OCI-LY1 (cell line): Measurements from ENCODE around the gene FST.

Source experiments
- H2AFZ ChIP-seq: fragments of 200-600 bp; sonication (generic), shearing (Covaris generic); 2 replicates; pipeline ENCODE4 v1.6.0; 2014; ENCODE audit warnings: antibody characterized with exemption, mild to moderate bottlenecking, low read length
- H3F3A ChIP-seq: fragments of 200-600 bp; sonication (generic), shearing (Covaris generic); 2 replicates; pipeline ENCODE4 v1.6.0; 2014; ENCODE audit warnings: mild to moderate bottlenecking, antibody characterized with exemption, low read length, moderate library complexity; ENCODE audit not compliant: insufficient read depth
- H3K27ac ChIP-seq: fragments of 200-600 bp; sonication (generic); 2 replicates; pipeline ENCODE4 v1.5.1; 2014; ENCODE audit warnings: low read length, mixed run types, mild to moderate bottlenecking, low read depth; ENCODE audit not compliant: poor library complexity, severe bottlenecking
- H3K27me3 ChIP-seq: fragments of 200-600 bp; sonication (generic); 2 replicates; pipeline ENCODE4 v1.6.0; 2014; ENCODE audit warnings: antibody characterized with exemption, mild to moderate bottlenecking, low read length, moderate library complexity; ENCODE audit not compliant: insufficient read depth
- H3K36me3 ChIP-seq: fragments of 200-600 bp; sonication (generic); 2 replicates; pipeline ENCODE4 v1.6.1; 2014; ENCODE audit warnings: mild to moderate bottlenecking, antibody characterized with exemption, low read length, moderate library complexity, mixed read lengths; ENCODE audit not compliant: insufficient read depth
- H3K4me1 ChIP-seq: fragments of 200-600 bp; sonication (generic); 2 replicates; pipeline ENCODE4 v1.5.1; 2014; ENCODE audit warnings: mild to moderate bottlenecking, low read length, moderate library complexity; ENCODE audit not compliant: insufficient read depth, severe bottlenecking
- H3K4me2 ChIP-seq: fragments of 200-600 bp; sonication (generic), shearing (Covaris generic); 2 replicates; pipeline ENCODE4 v1.6.1; 2014; ENCODE audit warnings: low read length
- H3K4me3 ChIP-seq: fragments of 200-600 bp; sonication (generic); 2 replicates; pipeline ENCODE4 v1.5.1; 2014; ENCODE audit warnings: low read length, low read depth, mild to moderate bottlenecking, mixed read lengths; ENCODE audit not compliant: poor library complexity, severe bottlenecking
- H3K79me2 ChIP-seq: fragments of 200-600 bp; shearing (Covaris generic); 2 replicates; pipeline ENCODE4 v1.6.1; 2016; ENCODE audit warnings: mixed run types, low read length, mixed read lengths; ENCODE audit not compliant: insufficient read depth
- H3K9ac ChIP-seq: fragments of 200-600 bp; sonication (generic), shearing (Covaris generic); 2 replicates; pipeline ENCODE4 v1.6.1; 2014; ENCODE audit warnings: mild to moderate bottlenecking, low read length, mixed read lengths
- H3K9me2 ChIP-seq: fragments of 200-600 bp; sonication (generic), shearing (Covaris generic); 2 replicates; pipeline ENCODE4 v1.6.1; 2014; ENCODE audit warnings: low read depth, mild to moderate bottlenecking, low read length, mixed read lengths
- H3K9me3 ChIP-seq: fragments of 200-600 bp; shearing (Covaris generic); 2 replicates; pipeline ENCODE4 v1.6.1; 2014; ENCODE audit warnings: low read length, mixed read lengths
- H4K20me1 ChIP-seq: fragments of 200-600 bp; sonication (generic), shearing (Covaris generic); 2 replicates; pipeline ENCODE4 v1.6.0; 2016; ENCODE audit warnings: mild to moderate bottlenecking, low read length; ENCODE audit not compliant: insufficient read depth
- EZH2 ChIP-seq: fragments of 200-600 bp; sonication (generic), shearing (Covaris generic); IDR thresholded peaks from 2 replicates; pipeline ENCODE4 v1.8.0; 2017; ENCODE audit warnings: borderline replicate concordance, mixed run types, mild to moderate bottlenecking, antibody characterized with exemption, low read length, moderate library complexity, mixed read lengths
- TF ChIP-seq, protein P1 (sequence below): fragments of 200-600 bp; sonication (generic), shearing (Covaris generic); IDR thresholded peaks from 2 replicates; pipeline ENCODE4 v1.5.1; 2017; ENCODE audit warnings: mild to moderate bottlenecking, antibody characterized with exemption, low read length, moderate library complexity, mixed read lengths

FST gene

GRCh38 chr5:53434541-53434940 is 45.9 kb upstream of the FST start:
- H3K27me3 ChIP-seq = 0 out of 2 replicates have a peak, but pooled peaks cover 4% of the 10 kb centered on the region
- no peak overlapping the region for H3K4me3 ChIP-seq
- H3K9me2 ChIP-seq = no peaks in the 10 kb centered on the region
- no peak overlapping the region for H2AFZ ChIP-seq
- H4K20me1 ChIP-seq = no peaks in the 10 kb centered on the region
- no peaks in the 10 kb centered on the region for H3K36me3 ChIP-seq
- no peak overlapping the region for H3K27ac ChIP-seq
- no peaks in the 10 kb centered on the region for H3K4me1 ChIP-seq
- no peaks in the 10 kb centered on the region for H3F3A ChIP-seq
- no peaks in the 10 kb centered on the region for H3K9me3 ChIP-seq
- H3K79me2 ChIP-seq = no peaks in the 10 kb centered on the region
- H3K4me2 ChIP-seq = no peak overlapping the region
- no peak for TF ChIP-seq EZH2
- TF ChIP-seq, protein P1, sequence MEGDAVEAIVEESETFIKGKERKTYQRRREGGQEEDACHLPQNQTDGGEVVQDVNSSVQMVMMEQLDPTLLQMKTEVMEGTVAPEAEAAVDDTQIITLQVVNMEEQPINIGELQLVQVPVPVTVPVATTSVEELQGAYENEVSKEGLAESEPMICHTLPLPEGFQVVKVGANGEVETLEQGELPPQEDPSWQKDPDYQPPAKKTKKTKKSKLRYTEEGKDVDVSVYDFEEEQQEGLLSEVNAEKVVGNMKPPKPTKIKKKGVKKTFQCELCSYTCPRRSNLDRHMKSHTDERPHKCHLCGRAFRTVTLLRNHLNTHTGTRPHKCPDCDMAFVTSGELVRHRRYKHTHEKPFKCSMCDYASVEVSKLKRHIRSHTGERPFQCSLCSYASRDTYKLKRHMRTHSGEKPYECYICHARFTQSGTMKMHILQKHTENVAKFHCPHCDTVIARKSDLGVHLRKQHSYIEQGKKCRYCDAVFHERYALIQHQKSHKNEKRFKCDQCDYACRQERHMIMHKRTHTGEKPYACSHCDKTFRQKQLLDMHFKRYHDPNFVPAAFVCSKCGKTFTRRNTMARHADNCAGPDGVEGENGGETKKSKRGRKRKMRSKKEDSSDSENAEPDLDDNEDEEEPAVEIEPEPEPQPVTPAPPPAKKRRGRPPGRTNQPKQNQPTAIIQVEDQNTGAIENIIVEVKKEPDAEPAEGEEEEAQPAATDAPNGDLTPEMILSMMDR = no peak
- H3K9ac ChIP-seq = no peak overlapping the region

DNA sequence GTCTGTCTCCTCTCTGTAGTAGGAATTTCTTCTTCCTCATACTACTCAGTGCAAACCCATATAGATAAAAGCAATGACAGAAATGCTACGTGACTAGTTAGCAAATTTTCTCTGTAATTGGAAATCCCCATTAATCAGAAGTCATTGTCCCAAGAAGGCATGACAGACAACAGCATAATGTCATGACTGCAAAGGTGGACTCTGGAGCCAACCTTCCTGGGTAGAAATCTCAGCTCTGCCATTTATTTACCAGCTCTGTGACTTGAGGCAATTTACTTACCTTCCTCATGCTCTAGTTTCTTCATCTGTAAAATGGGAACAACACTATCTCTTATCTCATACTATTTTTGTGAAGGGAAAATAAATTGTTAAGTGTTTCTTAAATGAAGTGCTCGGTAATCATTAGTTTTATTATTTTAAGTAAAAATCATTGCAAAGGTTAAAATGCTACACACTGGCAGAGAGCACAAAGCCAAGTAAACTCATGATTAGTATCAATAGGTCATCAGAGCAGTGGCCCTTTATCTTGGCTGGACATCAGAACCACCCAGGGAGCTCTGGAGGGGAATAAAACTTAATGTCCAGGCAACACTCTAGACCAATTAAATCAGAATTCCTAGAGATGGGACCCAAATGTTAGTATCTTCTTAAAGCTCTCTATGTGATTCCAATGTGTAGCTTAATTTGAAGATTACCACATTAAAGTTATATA is 43.8 kb upstream of the FST start:
- no peaks in the 10 kb centered on the region for H3K9me2 ChIP-seq
- H2AFZ ChIP-seq = no peak overlapping the region
- H3K4me1 ChIP-seq = no peaks in the 10 kb centered on the region
- TF ChIP-seq, protein P1 = no peak
- no peak for TF ChIP-seq EZH2
- H3K4me3 ChIP-seq = no peak overlapping the region
- no peak overlapping the region for H3K9ac ChIP-seq
- no peaks in the 10 kb centered on the region for H3K79me2 ChIP-seq
- H3K27ac ChIP-seq = no peak overlapping the region
- no peak overlapping the region for H3K4me2 ChIP-seq
- H3K9me3 ChIP-seq = no peaks in the 10 kb centered on the region
- 0 out of 2 replicates have a peak, but pooled peaks cover 4% of the 10 kb centered on the region for H3K27me3 ChIP-seq
- no peaks in the 10 kb centered on the region for H4K20me1 ChIP-seq
- no peaks in the 10 kb centered on the region for H3F3A ChIP-seq
- H3K36me3 ChIP-seq = no peaks in the 10 kb centered on the region

DNA sequence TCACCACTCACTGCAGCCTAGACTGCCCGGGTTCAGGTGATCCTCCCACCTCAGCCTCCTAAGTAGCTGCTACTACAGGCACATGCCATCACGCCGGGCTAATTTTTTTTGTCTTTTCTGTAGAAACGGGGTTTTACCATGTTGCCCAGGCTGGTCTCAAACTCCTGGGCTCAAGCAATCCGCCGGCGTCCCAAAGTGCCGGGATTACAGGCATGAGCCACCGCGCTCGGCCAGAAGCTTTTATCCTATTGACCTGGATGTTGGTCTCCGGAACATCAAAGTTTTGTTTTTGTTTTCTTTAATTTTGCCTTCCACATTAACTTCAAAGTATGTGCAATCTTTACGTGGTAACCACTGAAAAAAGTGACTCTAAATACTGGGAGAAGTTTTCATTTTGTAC is 42.4 kb upstream of the FST start:
- Histone ChIP-seq H3K4me1 (no peaks in the 10 kb centered on the region), H3K9me2 (no peaks in the 10 kb centered on the region), H3K4me2 (no peak overlapping the region), H3K27me3 (0 out of 2 replicates have a peak, but pooled peaks cover 4% of the 10 kb centered on the region), H3K27ac (no peak overlapping the region), H3K9ac (no peak overlapping the region), H3K4me3 (no peak overlapping the region), H3F3A (no peaks in the 10 kb centered on the region), H3K79me2 (no peaks in the 10 kb centered on the region), H2AFZ (no peak overlapping the region), H4K20me1 (no peaks in the 10 kb centered on the region), H3K9me3 (no peaks in the 10 kb centered on the region), H3K36me3 (no peaks in the 10 kb centered on the region)
- no peak for TF ChIP-seq EZH2
- TF ChIP-seq, protein P1 = no peak
